Cardiac septum (tissue), 1 donor: ENCODE data around the gene SRRM1. TPM values are rescaled to one million over a fixed set of nuclear protein-coding genes. Genes with fewer than 3 reads are reported as not detected.
"Not testable (repeated sequence)": the region's sequence is repeated elsewhere in the genome, so short reads cannot be mapped to it uniquely, and the experiment has no call there.

Experiments
- DNase-seq: peaks from one replicate; pipeline ENCODE4 v3.0.0-alpha.2; 2020; ENCODE audit warnings: low spot score
- intact Hi-C: fragments of 100-400 bp; cut with DNase I; formaldehyde crosslinking; loops from one replicate; pipeline ENCODE4 v1.14.0; 2022
- total RNA-seq: library from RNA; stranded (reverse); fragmentation: NEBNext Ultra II Directional; extraction: Animal tissue kit (Norgen Biotek cat#: 25700); gene quantifications from one replicate; pipeline ENCODE4 v1.2.1, GENCODE V29; 2021
- donor health status: DM: no; HTN: no; CAD: no.

Gene SRRM1
- total RNA-seq, 1 donor from 2014 or later: 78.2 TPM

GRCh38 chr1:24708938-24709337 is 65.8 kb downstream of the SRRM1 start:
- intact Hi-C loops: no loop called here
- DNase-seq: no peak

- intact Hi-C loops: no loop called here
- DNase-seq: no peak
These were observed 66.8 kb downstream of the SRRM1 start for GRCh38 chr1:24709791-24710441.

DNA sequence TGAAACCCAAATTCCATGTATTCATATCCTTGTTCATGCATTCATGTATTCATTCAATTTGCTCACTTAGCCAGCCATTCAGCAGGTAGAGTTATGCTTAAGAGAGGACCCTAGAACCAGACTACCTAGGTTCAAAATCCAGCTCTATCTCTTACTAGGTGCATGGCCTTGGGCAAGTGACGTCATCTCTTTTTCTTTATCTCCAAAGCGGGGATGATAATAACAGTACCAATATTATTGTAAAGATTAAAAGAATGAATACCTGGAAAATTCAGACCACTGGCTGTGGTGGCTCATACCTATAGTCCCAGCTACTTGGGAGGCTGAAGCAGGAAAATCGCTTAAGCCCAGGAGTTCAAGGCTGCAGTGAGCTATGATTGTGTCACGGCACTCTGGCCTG is 68.2 kb downstream of the SRRM1 start:
- intact Hi-C loops: no loop called here
- no peak for DNase-seq

DNA sequence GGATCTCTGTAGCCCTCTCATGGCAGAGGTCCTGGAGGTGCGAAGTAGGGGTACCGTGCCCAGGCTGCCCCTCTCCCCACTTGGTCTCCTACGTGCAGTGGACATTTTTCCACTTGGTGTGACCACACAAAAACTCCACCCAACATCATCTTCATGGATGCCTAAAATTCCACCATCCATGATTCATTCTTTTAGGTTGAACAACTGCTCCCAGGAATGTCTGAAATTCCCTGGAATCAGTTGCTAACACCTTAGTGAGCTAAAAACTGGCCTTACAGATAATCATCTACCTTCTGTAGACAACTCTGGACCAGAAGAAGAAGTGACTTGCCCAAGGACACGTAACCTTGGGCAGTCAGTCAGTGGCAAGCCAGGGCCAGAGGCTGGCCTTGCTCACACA is 70.1 kb downstream of the SRRM1 start:
- no peak for DNase-seq
- intact Hi-C loops: no loop called here

DNA sequence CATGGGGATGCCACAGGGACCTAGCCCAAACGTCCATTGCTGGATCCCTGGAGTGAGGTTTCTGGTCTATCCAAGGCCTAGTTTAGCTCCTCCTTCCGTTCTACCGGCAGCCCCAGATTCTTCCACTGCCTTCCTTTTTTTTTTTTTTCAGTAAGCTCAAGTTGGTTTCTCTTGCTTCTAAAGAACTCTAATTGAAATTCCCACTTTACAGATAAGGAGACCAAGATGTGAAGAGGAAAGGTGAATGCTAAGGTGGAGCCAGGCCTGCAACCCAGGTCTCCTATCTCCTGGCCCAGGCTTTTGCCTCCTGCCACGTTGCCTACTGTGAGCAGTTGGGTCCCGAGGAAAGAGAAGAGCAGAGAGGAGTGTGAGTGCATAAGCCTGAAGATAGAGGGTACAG is 70.6 kb downstream of the SRRM1 start:
- intact Hi-C loops: no loop called here
- no peak for DNase-seq

GRCh38 chr1:24714859-24715520 is 71.9 kb downstream of the SRRM1 start:
- intact Hi-C loops: no loop called here
- DNase-seq: no peak

DNA sequence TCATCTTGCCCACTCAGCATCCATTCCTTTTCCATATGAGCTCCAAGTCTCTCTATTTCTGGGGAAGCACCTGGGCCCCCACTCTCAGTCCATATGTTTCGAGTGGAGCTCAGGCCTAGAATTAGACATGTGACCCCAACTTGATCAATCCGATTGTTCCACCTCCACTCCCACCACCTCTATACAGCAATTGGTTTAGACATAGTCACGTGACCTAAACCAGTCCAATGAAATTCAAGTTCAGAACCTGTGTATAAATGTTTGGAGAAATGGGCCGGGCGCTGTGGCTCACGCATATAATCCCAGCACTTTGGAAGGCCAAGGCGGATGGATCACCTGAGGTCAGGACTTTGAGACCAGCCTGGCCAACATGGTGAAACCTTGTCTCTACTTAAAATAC is 72.6 kb downstream of the SRRM1 start:
- DNase-seq: no peak
- intact Hi-C loops: no loop called here

DNA sequence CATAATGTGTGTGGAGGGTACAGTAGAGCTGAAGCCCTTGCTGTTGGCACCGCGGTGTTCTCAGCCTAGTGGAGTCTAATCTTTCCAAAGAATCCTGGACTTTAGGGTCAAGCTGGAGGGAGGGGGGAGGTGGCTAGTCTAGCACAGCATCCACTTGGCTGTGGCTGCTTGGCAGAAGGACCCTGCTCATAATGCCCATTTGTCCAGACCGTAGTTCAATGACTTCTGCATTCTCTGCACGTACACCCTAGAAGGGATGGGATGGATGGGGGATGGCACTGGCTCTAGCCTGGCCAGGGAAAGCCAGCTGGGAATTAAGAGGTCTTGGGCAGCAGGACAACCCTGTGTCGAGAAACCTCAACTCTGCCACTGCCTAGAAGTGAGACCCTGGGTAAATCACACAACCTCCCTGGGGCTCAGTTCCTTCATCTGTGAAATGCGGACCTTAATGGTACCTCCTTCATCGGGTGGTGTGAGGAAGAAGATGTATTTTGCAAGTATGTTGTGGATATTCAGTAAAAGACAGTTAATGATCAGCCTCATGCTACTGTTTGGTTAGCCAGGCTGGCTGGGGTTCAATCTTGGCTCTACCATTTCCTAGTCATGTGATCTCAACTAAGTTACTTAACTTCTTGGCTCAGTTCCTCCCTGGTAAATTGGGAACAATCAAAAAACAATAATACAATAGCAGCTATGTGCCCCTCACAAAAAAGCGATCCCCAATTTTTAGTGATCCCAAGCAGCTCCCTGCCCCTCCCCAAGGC is 75.0 kb downstream of the SRRM1 start:
- intact Hi-C loops: no loop called here
- no peak for DNase-seq

GRCh38 chr1:24720152-24720551 is 77.0 kb downstream of the SRRM1 start:
- intact Hi-C loops: loop anchor here (2.0 kb wide), 1 partner anchor 15 kb away; no protein-coding TSS in a partner anchor
- peak; percentile 94 for DNase-seq

- intact Hi-C loops: loop anchor here (2.0 kb wide), 1 partner anchor 17 kb away; no protein-coding TSS in a partner anchor
- no peak for DNase-seq
These were observed 78.4 kb downstream of the SRRM1 start for GRCh38 chr1:24721533-24721932.

DNA sequence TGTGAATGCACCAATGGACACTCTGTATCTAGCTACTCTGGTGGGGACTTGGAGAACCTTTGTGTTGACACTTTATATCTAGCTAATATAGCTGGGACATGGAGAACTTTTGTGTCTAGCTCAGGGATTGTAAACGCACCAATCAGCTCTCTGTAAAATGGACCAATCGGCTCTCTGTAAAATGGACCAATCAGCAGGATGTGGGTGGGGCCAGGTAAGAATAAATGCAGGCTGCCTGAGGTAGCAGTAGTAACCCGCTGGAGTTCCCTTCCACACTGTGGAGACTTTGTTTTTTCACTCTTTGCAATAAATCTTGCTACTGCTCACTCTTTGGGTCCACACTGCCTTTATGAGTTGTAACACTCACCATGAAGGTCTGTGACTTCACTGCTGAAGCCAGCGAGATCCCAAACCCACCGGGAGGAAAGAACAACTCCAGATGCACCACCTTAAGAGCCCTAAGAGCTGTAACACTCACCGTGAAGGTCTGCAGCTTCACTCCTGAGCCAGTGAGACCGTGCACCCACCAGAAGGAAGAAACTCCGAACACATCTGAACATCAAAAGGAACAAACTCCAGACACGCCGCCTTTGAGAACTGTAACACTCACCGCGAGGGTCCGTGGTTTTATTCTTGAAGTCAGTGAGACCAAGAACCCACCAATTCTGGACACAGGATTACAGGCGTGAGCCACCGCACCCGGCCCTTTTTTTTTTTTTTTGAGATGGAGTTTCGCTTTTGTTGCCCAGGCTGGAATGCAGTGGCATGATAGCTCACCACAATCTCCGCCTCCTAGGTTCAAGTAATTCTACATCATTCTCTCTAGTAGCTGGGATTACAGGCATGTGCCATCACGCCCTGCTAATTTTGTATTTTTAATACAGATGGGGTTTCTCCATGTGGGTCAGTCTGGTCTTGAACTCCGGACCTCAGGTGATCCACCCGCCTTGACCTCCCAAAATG is 79.3 kb downstream of the SRRM1 start:
- DNase-seq, intact Hi-C loops: not testable (repeated sequence)

Other genes with a start within 250 kb of the SRRM1 start
- gene STPG1, start 229.5 kb upstream of the SRRM1 start, total RNA-seq: 5.2 TPM
- 21.3 TPM for gene NIPAL3, start 227.5 kb upstream of the SRRM1 start, total RNA-seq
- gene RCAN3, start 140.5 kb upstream of the SRRM1 start, total RNA-seq: 5.1 TPM
- gene NCMAP, start 87.2 kb upstream of the SRRM1 start, total RNA-seq: not detected
- 316 TPM for gene CLIC4, start 102.1 kb downstream of the SRRM1 start, total RNA-seq